Superior temporal gyrus (tissue), 1 donor: ENCODE data around the gene AMER2.

Experiments used
- DNase-seq: peaks from one replicate; pipeline ENCODE4 v3.0.0-alpha.2; 2016; ENCODE audit errors: extremely low spot score

AMER2 gene, protein sequence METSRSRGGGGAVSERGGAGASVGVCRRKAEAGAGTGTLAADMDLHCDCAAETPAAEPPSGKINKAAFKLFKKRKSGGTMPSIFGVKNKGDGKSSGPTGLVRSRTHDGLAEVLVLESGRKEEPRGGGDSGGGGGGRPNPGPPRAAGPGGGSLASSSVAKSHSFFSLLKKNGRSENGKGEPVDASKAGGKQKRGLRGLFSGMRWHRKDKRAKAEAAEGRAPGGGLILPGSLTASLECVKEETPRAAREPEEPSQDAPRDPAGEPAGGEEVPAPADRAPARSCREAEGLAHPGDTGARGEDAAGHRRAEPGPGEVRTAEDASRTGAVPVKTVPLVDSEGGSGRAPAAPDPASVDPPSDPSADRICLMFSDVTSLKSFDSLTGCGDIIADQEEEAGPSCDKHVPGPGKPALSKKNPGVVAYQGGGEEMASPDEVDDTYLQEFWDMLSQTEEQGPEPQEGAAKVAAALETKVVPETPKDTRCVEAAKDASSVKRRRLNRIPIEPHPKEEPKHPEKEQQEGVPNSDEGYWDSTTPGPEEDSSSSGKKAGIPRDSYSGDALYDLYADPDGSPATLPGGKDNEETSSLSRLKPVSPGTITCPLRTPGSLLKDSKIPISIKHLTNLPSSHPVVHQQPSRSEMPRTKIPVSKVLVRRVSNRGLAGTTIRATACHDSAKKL

GRCh38 chr13:25171517-25172302, at the start of gene AMER2:
AMER2 (minus strand) TSS chr13:25172288; CDS start chr13:25171619, 669 bp downstream.
- peak; percentile 92 for DNase-seq

GRCh38 chr13:25218019-25218418, 45.9 kb upstream of the AMER2 start:
- DNase-seq: no peak

DNA sequence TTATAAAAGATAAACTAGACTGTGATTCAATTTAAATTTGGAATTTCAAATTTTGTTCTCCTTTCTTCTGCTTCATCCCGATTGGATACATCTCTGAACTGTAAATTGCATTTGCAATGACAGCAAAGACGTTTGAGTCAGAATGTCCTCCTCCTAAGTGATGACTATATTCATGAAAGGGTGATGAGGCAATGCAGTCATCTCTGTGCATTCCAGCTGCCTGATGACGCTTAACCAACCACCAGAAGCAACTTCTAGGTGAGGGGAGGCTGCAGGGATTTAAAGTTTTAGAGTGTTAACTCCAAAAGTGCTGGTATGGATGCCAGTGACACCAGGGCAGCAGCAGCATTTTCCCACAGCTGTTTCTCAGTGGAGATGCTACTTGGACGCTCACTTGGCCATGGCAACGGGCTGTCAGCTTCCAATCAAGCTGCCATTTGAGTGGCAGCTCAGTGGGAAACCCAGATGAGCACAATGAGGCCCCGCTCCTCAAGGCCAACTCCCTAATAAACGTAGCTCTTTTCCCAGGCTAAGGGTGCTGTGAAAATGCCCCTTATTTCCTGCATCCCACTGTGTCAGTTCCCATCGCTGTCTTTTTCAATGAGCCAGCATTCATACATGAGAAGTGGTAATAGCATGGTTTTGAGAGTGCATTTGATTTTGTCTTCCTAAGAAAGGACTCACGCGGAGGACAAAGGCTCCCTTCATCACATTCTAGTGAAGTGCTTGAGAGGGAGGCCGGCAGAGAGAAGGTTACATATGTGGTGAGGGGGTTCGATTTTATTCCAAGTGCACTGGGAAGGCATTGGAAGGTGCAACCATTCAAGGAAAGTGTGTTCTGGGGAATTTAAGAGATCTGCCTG, 45.2 kb upstream of the AMER2 start:
- DNase-seq: no peak

- DNase-seq: no peak
Observed at GRCh38 chr13:25215253-25215575, 43.1 kb upstream of the AMER2 start.

GRCh38 chr13:25214491-25215252, 42.6 kb upstream of the AMER2 start:
- DNase-seq: peak; percentile 39

GRCh38 chr13:25213715-25214114, 41.6 kb upstream of the AMER2 start:
- DNase-seq: no peak

- no peak for DNase-seq
Observed at GRCh38 chr13:25210842-25211569, 38.9 kb upstream of the AMER2 start.

- DNase-seq: no peak
Observed at GRCh38 chr13:25207291-25207810, 35.3 kb upstream of the AMER2 start.

GRCh38 chr13:25204863-25205262, 32.8 kb upstream of the AMER2 start:
- no peak for DNase-seq

DNA sequence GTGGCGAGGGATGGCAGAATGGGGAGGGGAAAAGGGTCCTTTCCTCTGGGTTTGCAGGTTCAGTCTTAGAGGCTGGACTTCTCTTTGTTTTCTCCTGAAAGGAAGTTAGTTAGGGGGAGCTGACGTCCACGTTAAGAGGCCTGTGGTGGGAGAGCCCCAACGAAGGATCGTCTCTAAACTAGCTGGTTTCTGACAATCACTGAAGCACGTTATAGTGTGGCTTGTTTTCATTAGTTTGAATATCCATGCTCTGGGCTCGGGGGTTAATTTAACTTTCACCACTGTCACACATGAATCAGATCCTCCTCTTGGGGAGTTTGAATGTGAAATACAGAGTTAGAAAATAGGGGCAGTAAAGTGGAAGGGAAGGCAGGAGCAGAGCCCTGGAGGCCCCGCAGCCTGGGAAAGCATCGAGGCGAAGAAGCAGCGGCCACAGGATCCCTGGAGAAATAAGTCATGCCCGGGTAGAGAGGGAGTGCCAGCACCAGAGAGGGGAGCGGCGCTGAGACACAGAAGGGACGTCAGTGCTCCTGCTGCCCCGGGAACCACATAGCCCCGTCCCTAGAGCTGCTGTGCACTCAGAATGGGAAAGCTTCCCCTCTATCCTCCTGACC, 31.1 kb upstream of the AMER2 start:
- no peak for DNase-seq

DNA sequence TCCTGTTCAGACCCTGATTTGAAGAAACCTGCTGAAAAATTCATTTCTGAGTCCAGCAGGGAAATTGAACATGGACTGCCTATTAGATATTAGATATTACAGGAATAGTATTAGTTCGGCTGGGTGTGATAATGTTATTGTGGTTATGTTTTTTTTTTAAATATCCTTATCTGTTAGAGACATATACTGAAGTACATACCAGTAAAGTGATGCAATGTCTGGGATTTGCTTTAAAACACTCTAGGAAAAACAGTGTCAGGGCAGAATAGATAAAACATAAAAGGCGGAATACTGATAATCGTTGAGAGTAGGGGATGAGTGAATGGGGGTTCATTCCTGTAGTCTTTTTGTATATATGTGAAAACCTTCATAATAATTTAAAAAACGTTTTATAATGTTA, 28.7 kb upstream of the AMER2 start:
- DNase-seq: no peak

GRCh38 chr13:25198647-25199046, 26.6 kb upstream of the AMER2 start:
- DNase-seq: peak; percentile 46

- no peak for DNase-seq
Observed at GRCh38 chr13:25196971-25197370, 24.9 kb upstream of the AMER2 start.

- DNase-seq: peak; percentile 98
Observed at GRCh38 chr13:25192936-25193335, 20.8 kb upstream of the AMER2 start.

GRCh38 chr13:25192489-25192888, 20.4 kb upstream of the AMER2 start:
- no peak for DNase-seq

DNA sequence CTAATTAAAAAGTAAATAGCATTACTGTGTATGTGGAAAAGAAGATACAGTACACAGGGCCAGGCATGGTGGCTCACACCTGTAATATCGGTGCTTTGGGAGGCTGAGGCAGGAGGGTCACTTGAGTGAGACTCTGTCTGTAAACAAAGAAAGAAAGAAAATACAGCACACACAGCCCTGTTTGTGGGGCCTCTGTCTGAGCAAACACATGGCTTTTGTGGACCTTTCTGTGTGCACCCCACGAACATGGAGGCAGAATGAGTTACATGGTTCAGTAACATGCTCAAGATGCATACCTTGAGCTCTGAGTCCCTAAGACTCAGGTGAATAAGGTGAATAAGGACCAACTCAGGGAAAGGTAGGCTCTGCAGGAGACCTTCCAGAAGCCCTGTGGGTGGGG, 20.0 kb upstream of the AMER2 start:
- DNase-seq: peak; percentile 68

DNA sequence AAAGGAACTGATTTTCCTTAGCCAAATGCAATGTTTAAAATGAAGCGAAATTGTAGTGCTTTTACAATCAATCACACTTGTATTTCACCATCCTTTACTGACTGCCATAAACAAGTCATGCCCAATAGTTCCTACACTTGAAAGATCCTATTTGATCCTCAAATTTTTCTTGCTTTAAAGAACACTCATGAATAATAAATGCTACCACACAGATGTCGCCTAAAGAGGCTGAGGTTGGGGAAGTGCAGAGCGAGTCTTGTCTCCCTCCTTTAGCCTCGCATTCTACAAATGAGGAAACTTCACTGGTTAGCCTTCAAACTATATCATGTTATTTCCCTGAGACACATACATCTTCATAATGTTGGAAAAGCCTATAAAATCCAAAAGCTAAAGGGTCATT, 18.7 kb upstream of the AMER2 start:
- peak; percentile 50 for DNase-seq

GRCh38 chr13:25190256-25190655, 18.2 kb upstream of the AMER2 start:
- DNase-seq: no peak

DNA sequence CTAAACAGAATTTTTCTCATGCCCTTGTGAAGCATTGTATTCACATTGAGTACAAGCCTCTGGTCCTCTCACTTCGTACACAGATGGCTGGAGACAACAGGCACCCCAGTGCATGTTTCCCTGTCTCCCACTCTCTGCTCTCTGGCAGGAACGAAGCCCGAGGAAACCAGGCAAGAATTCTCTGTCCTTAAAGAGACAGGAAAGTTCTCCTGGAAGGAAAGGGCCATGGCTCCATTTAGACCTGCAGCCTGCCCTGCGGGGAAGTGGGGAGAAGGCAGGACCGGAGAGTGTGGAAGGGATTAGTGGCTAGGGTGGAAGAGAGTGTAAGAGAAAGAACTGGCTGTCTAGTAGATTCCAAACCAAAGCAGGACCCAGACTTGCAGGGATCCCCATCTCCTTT, 15.5 kb upstream of the AMER2 start:
- DNase-seq: no peak

DNA sequence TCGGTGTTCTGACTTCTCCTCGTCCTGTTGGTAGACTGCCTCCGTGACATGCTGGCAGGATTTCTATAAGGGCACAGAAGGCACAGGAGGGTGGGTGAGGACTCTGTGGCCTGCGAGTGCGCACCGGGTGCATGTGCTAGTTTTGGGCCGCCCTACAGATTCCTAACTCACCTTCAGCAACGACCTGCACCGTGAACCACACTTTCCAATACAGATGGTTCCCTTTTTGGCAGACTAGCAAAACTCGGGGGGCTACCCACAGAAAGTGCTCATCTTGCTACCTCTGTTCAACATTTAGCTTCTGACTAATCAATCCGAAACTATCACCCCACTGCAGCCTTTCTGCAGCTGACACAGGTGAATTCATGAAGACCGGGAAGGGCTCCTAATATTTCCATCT, 14.1 kb upstream of the AMER2 start:
- DNase-seq: no peak
